GM18858 (cell line): ENCODE data around the gene HOXA3.

Experiments
- ATAC-seq: cut with Tn5 transposase; IDR thresholded peaks from one replicate; pipeline ENCODE4 v1.9.1; 2021; ENCODE audit not compliant: unreplicated experiment

HOXA3 gene

DNA sequence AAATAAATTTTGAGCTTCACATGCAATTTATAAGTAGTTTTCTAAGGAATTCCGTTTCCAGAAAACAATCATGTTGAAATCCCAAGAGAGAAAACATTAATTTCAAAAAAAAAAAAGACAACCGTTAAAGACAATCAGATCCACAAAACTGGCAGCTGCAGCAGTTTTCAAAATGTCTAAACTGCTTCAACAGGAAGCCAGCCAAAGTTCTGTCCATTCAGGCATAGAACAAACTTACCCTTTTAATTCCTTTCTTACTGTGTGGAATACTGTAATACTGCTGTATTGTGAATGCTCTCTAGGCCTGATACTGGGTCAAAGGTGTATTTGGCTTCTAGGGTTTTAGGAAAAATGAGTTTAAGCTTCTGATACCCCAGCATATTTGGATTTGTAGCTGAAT, 88.2 kb downstream of the HOXA3 start:
- no peak for ATAC-seq

DNA sequence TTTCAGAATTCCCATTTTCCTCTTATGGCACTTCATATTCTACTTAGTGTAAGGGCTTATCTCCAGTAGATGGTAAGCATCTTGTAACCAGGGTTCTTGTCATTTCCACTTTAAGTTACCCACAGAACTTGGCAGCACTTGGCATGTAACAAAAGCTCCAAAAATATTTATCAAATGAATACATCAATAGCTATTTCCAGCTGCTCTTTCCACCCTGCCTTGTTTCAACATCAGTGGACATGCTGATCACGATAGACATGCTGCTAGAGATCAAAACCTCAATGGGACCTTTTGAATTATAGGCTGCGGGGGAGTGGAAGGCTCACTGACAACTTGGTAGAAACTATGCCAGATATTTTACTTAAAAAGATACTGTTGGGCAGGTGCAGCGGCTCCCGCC, 89.4 kb downstream of the HOXA3 start:
- no peak for ATAC-seq
